Sciatic nerve (tissue), 2 donors: ENCODE results near the gene LIMCH1. TPM values are rescaled to one million over a fixed set of nuclear protein-coding genes. Genes with fewer than 3 reads are reported as not detected.

Experiments used
- ATAC-seq: fragments of 200-7000 bp; cut with Tn5 transposase; one replicate; pipeline ENCODE4 v1.9.1; 2020; ENCODE audit warnings: mild to moderate bottlenecking, moderate library complexity
- DNase-seq: peaks from one replicate; pipeline ENCODE4 v3.0.0-alpha.2; 2020; ENCODE audit warnings: low spot score
- intact Hi-C: fragments of 100-400 bp; cut with DNase I; formaldehyde crosslinking; loops from one replicate; pipeline ENCODE4 v1.14.2; 2022
- total RNA-seq: library from RNA; stranded (reverse); fragmentation: NEBNext Ultra II Directional; extraction: Animal tissue kit (Norgen Biotek cat#: 25700); gene quantifications from one replicate; pipeline ENCODE4 v1.2.1, GENCODE V29; 2021
- donor health status: DM: no; HTN: no; CAD: no.
- donor health status: DM: no; HTN: no; CAD: no.

The LIMCH1 gene
- total RNA-seq, 1 donor from 2014 or later = 195 TPM

DNA sequence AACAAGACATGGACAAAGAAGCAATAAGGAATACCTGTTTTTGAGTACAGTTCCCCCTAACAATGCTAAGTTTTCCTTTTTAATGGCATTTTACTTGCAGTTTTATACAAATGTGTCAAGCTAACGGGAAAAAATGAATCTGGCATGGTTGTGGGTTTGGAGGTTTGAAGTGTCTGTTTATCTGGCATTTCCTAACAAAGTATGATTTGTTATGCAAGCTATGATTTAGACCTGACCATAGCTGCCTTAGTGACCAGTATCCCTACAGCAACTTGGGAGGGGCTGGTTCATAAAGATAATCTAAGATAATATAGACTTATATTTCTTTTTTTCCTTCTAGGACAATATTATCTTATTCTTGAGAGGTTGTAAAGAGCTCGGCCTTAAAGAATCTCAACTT is 60.6 kb downstream of the LIMCH1 start:
- ATAC-seq (no peak), DNase-seq (no peak)
- intact Hi-C loops = no loop called here

- intact Hi-C loops = no loop called here
- DNase-seq (no peak), ATAC-seq (no peak)
Measured at GRCh38 chr4:41599192-41599786, 61.3 kb downstream of the LIMCH1 start.

GRCh38 chr4:41600243-41600912 is 62.4 kb downstream of the LIMCH1 start:
- DNase-seq (no peak), ATAC-seq (no peak)
- intact Hi-C loops = no loop called here

- DNase-seq (no peak), ATAC-seq (no peak)
- intact Hi-C loops = no loop called here
Measured at GRCh38 chr4:41601025-41601424, 63.1 kb downstream of the LIMCH1 start.

- no peak for DNase-seq
- intact Hi-C loops = no loop called here
- no peak for ATAC-seq
Measured at GRCh38 chr4:41602113-41602512, 64.2 kb downstream of the LIMCH1 start.

GRCh38 chr4:41602886-41603498 is 65.0 kb downstream of the LIMCH1 start:
- intact Hi-C loops = no loop called here
- ATAC-seq = no peak

DNA sequence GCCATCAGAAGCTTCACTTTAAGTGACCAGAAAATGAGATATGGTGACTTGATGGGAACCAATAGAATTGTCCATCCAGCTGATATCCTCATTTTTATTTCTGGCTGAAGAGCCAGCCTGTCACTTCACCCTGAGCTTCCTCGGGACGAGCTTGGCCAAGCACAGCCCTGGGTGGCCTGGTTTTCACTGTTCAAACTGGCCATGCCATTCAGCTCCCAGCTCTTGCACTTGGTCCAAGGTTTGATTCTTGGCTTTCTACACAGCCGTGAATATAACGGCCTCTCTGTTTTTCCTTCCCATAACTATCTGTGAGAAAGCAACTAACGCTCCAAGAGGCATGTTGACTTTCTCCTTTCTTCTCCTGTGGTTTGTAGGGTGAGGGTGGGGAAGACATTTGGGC is 71.9 kb downstream of the LIMCH1 start:
- ATAC-seq (no peak), DNase-seq (no peak)
- intact Hi-C loops = no loop called here

More at GRCh38 chr4:41602886-41603498, 65.0 kb downstream of the LIMCH1 start:
- DNase-seq = no peak

GRCh38 chr4:41610474-41610873 is 72.5 kb downstream of the LIMCH1 start:
- ATAC-seq (no peak), DNase-seq (no peak)
- intact Hi-C loops = no loop called here

GRCh38 chr4:41611124-41611838 is 73.3 kb downstream of the LIMCH1 start:
- ATAC-seq (no peak), DNase-seq (no peak)
- intact Hi-C loops = no loop called here

GRCh38 chr4:41611881-41612871 is 74.2 kb downstream of the LIMCH1 start:
- intact Hi-C loops = no loop called here
- DNase-seq (peak; percentile 75), ATAC-seq (peak; percentile 98)

- intact Hi-C loops = no loop called here
- DNase-seq = no peak
- ATAC-seq = peak; percentile 43
Measured at GRCh38 chr4:41613386-41613785, 75.4 kb downstream of the LIMCH1 start.

DNA sequence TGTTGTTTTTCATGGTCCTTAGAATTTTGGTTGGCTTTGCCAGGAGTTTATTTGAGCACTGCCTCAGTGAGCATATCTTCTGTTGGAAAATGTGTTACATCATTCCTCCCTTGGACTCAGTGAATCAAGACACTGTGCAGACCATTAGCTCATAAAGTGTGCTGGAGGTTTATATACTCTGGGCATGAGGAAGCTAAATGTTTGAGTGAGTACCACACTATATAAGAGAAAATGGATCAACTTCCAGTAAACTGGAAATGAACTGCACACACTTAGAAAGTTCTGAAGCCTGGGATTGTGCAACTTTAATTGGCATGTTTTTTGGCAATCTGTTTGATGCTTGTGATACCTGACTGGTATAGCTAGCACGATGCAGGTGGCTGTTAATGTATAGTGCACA is 75.9 kb downstream of the LIMCH1 start:
- DNase-seq (no peak), ATAC-seq (peak; percentile 36)
- intact Hi-C loops = no loop called here

GRCh38 chr4:41614519-41614918 is 76.6 kb downstream of the LIMCH1 start:
- intact Hi-C loops = no loop called here
- DNase-seq (no peak), ATAC-seq (no peak)

DNA sequence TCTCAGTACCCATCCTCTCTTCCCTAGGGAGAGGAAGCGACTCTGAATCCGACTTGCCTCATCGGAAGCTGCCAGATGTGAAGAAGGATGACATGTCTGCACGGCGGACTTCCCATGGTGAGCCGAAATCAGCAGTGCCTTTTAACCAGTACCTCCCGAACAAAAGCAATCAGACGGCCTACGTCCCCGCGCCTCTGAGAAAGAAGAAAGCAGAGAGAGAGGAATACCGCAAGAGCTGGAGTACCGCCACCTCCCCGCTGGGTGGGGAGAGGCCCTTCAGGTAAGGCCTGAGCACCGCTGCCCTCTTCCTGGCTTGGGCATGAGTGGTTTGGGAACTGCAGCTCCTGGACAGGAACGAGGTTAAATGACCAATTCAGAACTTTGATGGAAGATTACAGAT is 81.2 kb downstream of the LIMCH1 start:
- intact Hi-C loops = no loop called here
- DNase-seq (no peak), ATAC-seq (no peak)

DNA sequence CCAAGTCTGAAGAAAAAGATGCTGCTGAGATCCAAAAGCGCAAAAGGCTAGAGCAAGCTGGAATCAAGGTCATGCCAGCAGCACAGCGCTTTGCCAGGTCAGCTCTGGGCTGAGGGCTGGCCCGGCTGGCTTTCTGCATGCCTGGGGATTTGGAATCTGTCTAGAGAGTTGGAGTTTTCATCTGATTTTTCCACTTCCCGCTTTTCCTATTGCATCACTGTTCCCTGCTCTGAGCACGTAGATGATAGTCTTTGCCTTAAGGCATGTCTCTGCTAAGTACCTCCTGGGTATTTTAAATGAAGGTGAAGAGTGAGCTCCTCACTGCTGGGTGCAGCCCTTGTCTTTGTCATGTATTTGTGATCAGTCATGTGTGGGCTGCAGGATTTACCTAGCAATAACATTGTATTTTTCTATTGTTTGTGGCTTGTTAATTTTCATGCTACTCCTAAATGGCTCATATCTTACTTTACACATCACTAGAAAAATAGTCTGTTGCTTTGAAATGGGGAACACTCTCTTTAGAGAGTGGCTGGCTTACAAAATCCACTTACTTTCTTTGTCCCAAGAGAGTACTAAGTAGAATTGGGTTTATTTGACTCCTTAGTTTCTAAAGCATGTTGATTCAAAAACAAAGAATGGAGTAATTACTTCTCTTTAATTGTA is 82.8 kb downstream of the LIMCH1 start:
- intact Hi-C loops = no loop called here
- DNase-seq = no peak
- ATAC-seq = peak; percentile 26

DNA sequence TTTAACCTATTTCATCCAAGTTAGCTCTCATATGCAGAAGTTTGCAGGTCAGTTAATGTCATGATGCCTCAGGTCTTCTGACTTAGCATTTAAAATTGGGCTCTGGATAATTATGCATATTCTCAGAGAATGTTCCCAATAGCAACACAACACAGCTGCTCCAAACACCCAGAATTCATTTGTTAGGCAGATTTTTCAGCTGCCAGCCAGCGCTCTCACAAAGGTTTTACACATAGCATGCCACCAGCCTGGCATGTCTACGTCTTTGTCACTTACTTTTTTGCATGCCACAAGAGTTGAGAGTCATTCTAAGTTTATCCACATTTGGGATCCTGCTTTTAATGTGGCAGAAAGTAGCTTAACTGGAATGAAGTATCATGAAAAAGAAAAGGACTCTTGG is 84.8 kb downstream of the LIMCH1 start:
- ATAC-seq = peak; percentile 28
- intact Hi-C loops = no loop called here
- no peak for DNase-seq

GRCh38 chr4:41624765-41625164 is 86.8 kb downstream of the LIMCH1 start:
- intact Hi-C loops = no loop called here
- ATAC-seq = no peak
- no peak for DNase-seq

DNA sequence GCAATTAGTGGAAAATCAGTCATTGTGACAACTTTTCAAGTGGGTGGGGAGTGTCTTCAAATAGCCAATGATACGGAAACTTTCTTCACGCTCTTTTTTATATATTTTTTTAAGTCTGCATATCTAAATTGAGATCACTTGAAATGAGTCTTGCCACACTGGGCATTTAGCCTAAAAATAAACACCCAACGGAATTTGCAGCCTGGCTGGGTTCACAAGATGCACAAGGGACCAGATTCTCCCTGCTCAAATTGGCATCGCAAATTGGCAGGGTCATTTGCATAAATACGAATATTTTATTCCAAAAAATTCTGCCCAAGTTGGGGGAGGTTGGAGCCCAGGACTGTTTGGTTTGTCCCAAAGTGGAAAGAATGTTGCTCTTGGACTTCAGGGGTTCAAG is 87.6 kb downstream of the LIMCH1 start:
- intact Hi-C loops = no loop called here
- ATAC-seq (no peak), DNase-seq (no peak)
